Measurements from ENCODE around the gene MISFA. TPM values are rescaled to one million over a fixed set of nuclear protein-coding genes. Genes with fewer than 3 reads are reported as not detected.
"Not testable (repeated sequence)": the region's sequence is repeated elsewhere in the genome, so short reads cannot be mapped to it uniquely, and the experiment has no call there.

MISFA gene
- total RNA-seq, 1 donor from 2014 or later, result 3.3 TPM

DNA sequence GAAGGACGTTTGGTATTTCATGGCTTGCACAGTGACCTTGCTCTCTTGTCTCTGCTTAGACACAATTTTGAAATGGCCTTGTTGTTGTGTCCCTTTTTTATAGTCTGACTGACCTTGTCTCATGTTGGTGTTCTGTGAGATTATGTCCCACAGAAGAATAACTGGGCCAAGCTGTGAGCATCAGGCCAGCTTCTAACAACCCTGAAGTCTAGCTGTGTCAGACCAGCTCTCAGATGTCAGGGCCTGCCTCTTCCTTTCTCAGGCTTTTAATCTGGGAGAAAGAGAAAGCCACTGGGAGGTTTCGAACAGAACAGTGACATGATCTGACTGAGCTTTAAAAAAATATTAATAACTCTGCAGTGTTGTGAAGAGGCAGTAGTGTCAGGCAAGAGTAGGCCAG is 9.0 kb upstream of the MISFA start:
- no peaks in the 10 kb centered on the region for H3K27me3 ChIP-seq (ENCODE audit: low read depth)

DNA sequence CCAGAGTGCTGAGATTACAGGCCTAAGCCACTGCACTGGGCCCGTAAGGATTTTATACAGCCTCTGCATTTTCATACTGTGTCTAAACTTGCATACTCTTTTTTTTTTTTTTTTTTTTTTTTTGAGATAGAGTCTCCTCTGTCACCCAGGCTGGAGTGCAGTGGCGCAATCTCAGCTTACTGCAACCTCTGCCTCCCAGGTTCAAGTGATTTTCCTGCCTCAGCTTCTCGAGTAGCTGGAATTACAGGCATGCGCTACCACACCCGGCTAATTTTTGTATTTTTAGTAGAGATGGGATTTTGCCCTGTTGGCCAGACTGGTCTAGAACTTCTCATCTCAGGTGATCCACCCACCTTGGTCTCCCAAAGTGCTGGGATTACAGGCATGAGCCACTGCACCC is 5.5 kb upstream of the MISFA start:
- H3K36me3 ChIP-seq; H3K9me3 ChIP-seq; intact Hi-C loops (cut with DNase I); H3K27ac ChIP-seq; H3K27me3 ChIP-seq (ENCODE audit: low read depth); H3K4me3 ChIP-seq: not testable (repeated sequence)
- DNase-seq (peak; percentile 59), ATAC-seq (peak; percentile 16 to 54)
- peaks cover 23% of the 10 kb centered on the region for H3K4me1 ChIP-seq

More for the DNA sequence above, 9.0 kb upstream of the MISFA start:
- H3K4me1 ChIP-seq, result peaks cover 35% of the 10 kb centered on the region
- intact Hi-C loops (cut with DNase I), result no loop called here
- ATAC-seq (no peak), DNase-seq (no peak)
- no peak overlapping the region for H3K4me3 ChIP-seq
- H3K27ac ChIP-seq, result no peak overlapping the region
- TF ChIP-seq CTCF (IDR thresholded peaks at IDR 0.05), result no peak
- no peaks in the 10 kb centered on the region for H3K36me3 ChIP-seq
- H3K9me3 ChIP-seq, result no peaks in the 10 kb centered on the region

DNA sequence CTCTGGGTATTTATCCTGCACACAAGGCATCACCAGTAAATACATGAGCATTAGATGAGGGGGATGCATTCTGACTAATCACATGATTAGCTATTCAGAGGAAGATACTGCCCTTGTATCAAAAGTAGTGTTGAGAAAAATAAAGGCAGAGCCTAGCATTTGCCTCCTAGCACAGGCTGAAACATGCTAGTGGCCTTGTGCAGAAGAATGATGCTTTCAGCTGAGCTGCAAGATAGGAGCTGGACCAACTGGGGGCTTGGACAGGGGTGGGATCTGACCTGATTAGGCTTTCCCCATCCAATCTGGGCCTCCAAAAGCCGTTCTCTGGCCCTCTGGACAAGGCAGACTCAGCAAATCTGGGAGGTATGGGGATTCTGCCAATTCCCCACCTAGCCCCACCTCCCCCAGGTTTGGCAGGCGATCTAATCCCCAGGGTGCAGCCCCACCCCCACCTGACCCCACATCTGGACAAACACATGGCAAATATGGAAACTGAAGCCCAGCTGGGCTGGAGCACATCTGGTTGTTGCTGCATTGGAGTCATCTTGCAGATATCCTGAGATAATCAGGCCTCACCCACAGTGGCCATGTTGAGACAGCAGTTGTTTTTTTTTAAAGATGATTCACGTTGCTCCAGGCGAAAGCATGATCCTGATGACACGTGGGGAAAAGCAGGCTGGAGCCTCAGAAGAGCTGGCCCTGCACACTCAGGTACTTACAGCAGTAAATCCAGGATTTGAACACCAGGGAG is 4.4 kb upstream of the MISFA start:
- H3K4me1 ChIP-seq, result peaks cover 12% of the 10 kb centered on the region
- no peak overlapping the region for H3K27ac ChIP-seq
- H3K36me3 ChIP-seq, result no peaks in the 10 kb centered on the region
- no peak for ATAC-seq
- DNase-seq, result no peak
- intact Hi-C loops (cut with DNase I), result no loop called here
- H3K9me3 ChIP-seq, result no peaks in the 10 kb centered on the region
- no peaks in the 10 kb centered on the region for H3K27me3 ChIP-seq (ENCODE audit: low read depth)
- no peak for TF ChIP-seq CTCF (IDR thresholded peaks at IDR 0.05)
- H3K4me3 ChIP-seq, result no peak overlapping the region

- H3K36me3 ChIP-seq, result peaks cover 5% of the 10 kb centered on the region
- no peak overlapping the region for H3K27ac ChIP-seq
- TF ChIP-seq CTCF (IDR thresholded peaks at IDR 0.05), result no peak
- H3K9me3 ChIP-seq, result no peaks in the 10 kb centered on the region
- H3K27me3 ChIP-seq (ENCODE audit: low read depth), result no peaks in the 10 kb centered on the region
- ATAC-seq (no peak), DNase-seq (no peak)
- no peaks in the 10 kb centered on the region for H3K4me1 ChIP-seq
- intact Hi-C loops (cut with DNase I), result no loop called here
- no peak overlapping the region for H3K4me3 ChIP-seq
Measured at GRCh38 chr11:18600915-18601569, 1.5 kb downstream of the MISFA start.

- Histone ChIP-seq H3K36me3 (peaks cover 73% of the 10 kb centered on the region), H3K4me1 (no peaks in the 10 kb centered on the region), H3K4me3 (no peak overlapping the region), H3K27me3 (ENCODE audit: low read depth) (no peaks in the 10 kb centered on the region), H3K9me3 (no peaks in the 10 kb centered on the region), H3K27ac (no peak overlapping the region)
- ATAC-seq (peak in 1 of 2 donors; percentile 7), DNase-seq (no peak)
- intact Hi-C loops (cut with DNase I), result no loop called here
- TF ChIP-seq CTCF (IDR thresholded peaks at IDR 0.05), result no peak
Measured at GRCh38 chr11:18608376-18608775, 8.8 kb downstream of the MISFA start.

DNA sequence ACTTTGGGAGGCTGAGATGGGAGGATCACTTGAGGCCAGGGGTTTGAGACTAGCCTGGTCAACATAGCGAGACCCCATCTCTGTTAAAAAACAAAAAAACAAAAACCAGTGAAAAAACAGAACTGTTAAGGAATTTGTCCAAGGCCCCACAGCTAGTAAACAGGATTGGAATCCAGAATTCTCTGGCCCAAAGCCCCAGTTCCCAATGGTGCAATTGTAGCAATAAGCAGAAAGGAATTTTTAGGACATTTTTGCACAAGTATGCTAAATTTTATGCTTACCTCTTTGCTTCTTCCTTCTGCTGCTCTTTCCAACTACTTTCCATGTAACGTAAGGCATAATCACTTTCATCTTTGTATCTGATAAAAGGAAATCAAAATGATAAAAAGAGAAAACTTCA is 11.6 kb downstream of the MISFA start:
- Histone ChIP-seq H3K27me3 (ENCODE audit: low read depth) (no peaks in the 10 kb centered on the region), H3K27ac (no peak overlapping the region), H3K4me1 (no peaks in the 10 kb centered on the region), H3K9me3 (no peaks in the 10 kb centered on the region), H3K36me3 (peaks cover 94% of the 10 kb centered on the region), H3K4me3 (no peak overlapping the region)
- DNase-seq (no peak), ATAC-seq (no peak)
- TF ChIP-seq CTCF (IDR thresholded peaks at IDR 0.05), result no peak
- intact Hi-C loops (cut with DNase I), result no loop called here

Measured in lower lobe of right lung (tissue), 2 donors.